Spleen (tissue), 11 donors: ENCODE results near the gene GATA6. TPM values are rescaled to one million over a fixed set of nuclear protein-coding genes. Genes with fewer than 3 reads are reported as not detected.

Experiments
- DNase-seq: peaks from one replicate; pipeline ENCODE4 v3.0.0-alpha.2; 2020
- H3K27ac ChIP-seq, 8 donors: fragments of 200-600 bp; sonication (generic) in 7 of 8; 1 replicate in 4 of 8; 2 replicates in 4 of 8; pipeline versions ENCODE4 v1.5.0 to v1.8.0; 2016 to 2021; ENCODE audit warnings: inconsistent platforms in 4 of 8, mild to moderate bottlenecking in 4 of 8, moderate library complexity in 1 of 8
- H3K27me3 ChIP-seq, 7 donors: fragments of 200-600 bp; sonication (generic) in 6 of 7; replicated peaks in 1 of 7; 1 replicate in 4 of 7; 2 replicates in 3 of 7; pipeline versions ENCODE4 v1.5.0 to v1.8.0; 2016 to 2021; ENCODE audit warnings: inconsistent platforms in 3 of 7, mild to moderate bottlenecking in 1 of 7
- H3K36me3 ChIP-seq, 6 donors: fragments of 200-600 bp; sonication (generic) in 5 of 6; 1 replicate in 4 of 6; 2 replicates in 2 of 6; pipeline versions ENCODE4 v1.5.0 to v1.8.0; 2016 to 2021; ENCODE audit warnings: inconsistent platforms in 2 of 6
- H3K4me1 ChIP-seq, 6 donors: fragments of 200-600 bp; sonication (generic) in 5 of 6; 1 replicate in 3 of 6; 2 replicates in 3 of 6; pipeline versions ENCODE4 v1.5.0 to v1.8.0; 2016 to 2021; ENCODE audit warnings: inconsistent platforms in 3 of 6
- H3K4me3 ChIP-seq, 8 donors: fragments of 200-600 bp; sonication (generic) in 7 of 8; 1 replicate in 4 of 8; 2 replicates in 4 of 8; pipeline versions ENCODE4 v1.5.0 to v1.8.0; 2016 to 2021; ENCODE audit warnings: inconsistent platforms in 4 of 8, mild to moderate bottlenecking in 4 of 8, moderate library complexity in 2 of 8
- H3K9me3 ChIP-seq, 8 donors: fragments of 200-600 bp; sonication (generic) in 7 of 8; 1 replicate in 4 of 8; 2 replicates in 4 of 8; pipeline versions ENCODE4 v1.5.0 to v1.8.0; 2016 to 2021; ENCODE audit warnings: inconsistent platforms in 4 of 8
- POLR2A ChIP-seq, 3 donors: fragments of 450-650 bp; IDR thresholded peaks; one replicate each; pipeline ENCODE4 v1.5.1; 2017; ENCODE audit warnings: antibody characterized with exemption in 3 of 3, mild to moderate bottlenecking in 1 of 3
- POLR2AphosphoS5 ChIP-seq, 3 donors: sonication (generic); formaldehyde crosslinking; IDR thresholded peaks; one replicate each; pipeline ENCODE4 v1.5.1; 2017; ENCODE audit warnings: antibody characterized with exemption in 3 of 3
- WGBS, 5 donors: extraction: QIAGEN DNeasy Blood & Tissue Kit in 3 of 5; methylation state at CpG; one replicate each; pipeline versions ENCODE4 v1.1.5 to v1.1.7; 2013 to 2018; 5-methylcytosine and 5-hydroxymethylcytosine counted together
- intact Hi-C: fragments of 100-400 bp; cut with DNase I; formaldehyde crosslinking; loops from one replicate; pipeline ENCODE4 v1.15.0; 2023; ENCODE audit warnings: low total_unique reads
- polyA plus RNA-seq, 3 donors: library from polyadenylated mRNA; stranded (reverse); fragments of 200-250 nt; gene quantifications; one replicate each; pipeline ENCODE4 v1.2.1, GENCODE V29; 2013
- total RNA-seq, 7 donors: library from RNA; depleted of rRNA in 3 of 7; stranded (reverse); fragments of >200 nt in 3 of 7; fragmentation: NEBNext Ultra II Directional in 4 of 7; extraction: Animal tissue kit (Norgen Biotek cat#: 25700) in 4 of 7; gene quantifications; one replicate each; pipeline versions ENCODE4 v1.1.0 to v1.2.1, GENCODE V29; 2016 to 2021
- TF ChIP-seq, protein P1 (sequence below), 11 experiments: fragments of 200-600 bp in 7 of 11; fragments of 450-650 bp in 4 of 11; sonication (generic) in 4 of 11; IDR thresholded peaks in 8 of 11; conservative IDR thresholded peaks in 3 of 11; 1 replicate in 7 of 11; 2 replicates in 4 of 11; pipeline versions ENCODE4 v1.4.0 to v1.8.0; 2016 to 2021; ENCODE audit warnings: antibody characterized with exemption in 11 of 11, inconsistent platforms in 4 of 11, mild to moderate bottlenecking in 1 of 11
- donor health status: healthy with polysubstance abuse.
- donor health status: DM: no; HTN: no; CAD: no; lungs with moderate emphysema.
- donor health status: DM: no; HTN: no; CAD: no.
- donor health status: Bipolar disorder and iron deficiency.
- donor health status: healthy.
- donor health status: DM: no; HTN: no; CAD: no.
- donor health status: DM: yes; HTN: yes; CAD: no.

The GATA6 gene
- total and polyA plus RNA-seq, 10 donors: 4.2 to 65.3 (median 34.8) TPM

DNA sequence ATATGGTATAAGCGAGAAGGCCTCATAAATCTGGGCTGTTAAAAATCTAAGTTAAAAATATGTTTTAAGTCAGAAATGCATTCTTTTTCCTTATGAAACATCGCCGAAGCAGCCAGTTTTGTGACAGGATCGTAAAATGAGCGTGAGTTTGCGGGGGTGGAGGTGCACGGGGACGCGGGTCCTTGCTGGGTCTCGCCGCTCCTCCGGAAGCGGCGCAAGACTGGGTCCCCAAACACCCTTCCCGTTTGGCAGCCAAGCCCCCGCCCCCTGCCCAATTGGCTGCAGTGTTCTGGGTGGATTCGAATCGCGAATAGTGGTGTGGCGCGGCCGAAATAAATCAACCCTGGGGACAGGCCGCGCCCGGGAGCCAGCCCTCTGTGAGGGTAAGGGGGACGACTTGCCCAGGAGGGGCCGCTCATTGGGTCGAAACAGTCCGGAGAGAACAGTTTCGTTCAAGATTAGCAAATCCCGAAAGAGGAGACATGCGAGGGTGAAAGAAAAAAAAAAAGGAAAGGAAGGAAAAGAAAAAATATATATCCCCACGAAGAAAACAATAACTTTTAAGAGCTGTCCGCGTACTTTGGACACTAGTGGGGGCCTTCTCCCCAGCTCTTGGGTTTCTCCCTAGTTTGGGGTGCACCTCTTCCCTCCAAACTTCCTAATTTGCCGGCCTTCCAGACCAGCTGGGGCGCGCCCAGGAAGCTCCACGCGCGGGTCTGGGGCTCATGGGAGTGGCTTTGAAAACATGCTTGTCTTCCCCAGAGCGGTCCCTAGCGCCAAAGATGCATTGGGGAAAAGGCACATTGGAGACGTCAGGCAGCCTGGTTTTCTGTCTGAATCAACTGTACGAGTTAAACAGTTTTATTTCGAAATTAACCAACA lies 3.1 kb upstream of the GATA6 start:
- peaks cover 10 to 100% (median 81%) of the 10 kb centered on the region in 7 donors for H3K27me3 ChIP-seq
- intact Hi-C loops: loop anchor here (10.0 kb wide), 1 partner anchor 142 kb away; no protein-coding TSS in a partner anchor
- H3K36me3 ChIP-seq: peaks cover 0 to 3% (median 0%) of the 10 kb centered on the region in 6 donors
- TF ChIP-seq POLR2A (IDR thresholded peaks at IDR 0.05) (no peak), POLR2AphosphoS5 (IDR thresholded peaks at IDR 0.05) (peak; percentile 54 to 83 (median 79))
- TF ChIP-seq, protein P1, sequence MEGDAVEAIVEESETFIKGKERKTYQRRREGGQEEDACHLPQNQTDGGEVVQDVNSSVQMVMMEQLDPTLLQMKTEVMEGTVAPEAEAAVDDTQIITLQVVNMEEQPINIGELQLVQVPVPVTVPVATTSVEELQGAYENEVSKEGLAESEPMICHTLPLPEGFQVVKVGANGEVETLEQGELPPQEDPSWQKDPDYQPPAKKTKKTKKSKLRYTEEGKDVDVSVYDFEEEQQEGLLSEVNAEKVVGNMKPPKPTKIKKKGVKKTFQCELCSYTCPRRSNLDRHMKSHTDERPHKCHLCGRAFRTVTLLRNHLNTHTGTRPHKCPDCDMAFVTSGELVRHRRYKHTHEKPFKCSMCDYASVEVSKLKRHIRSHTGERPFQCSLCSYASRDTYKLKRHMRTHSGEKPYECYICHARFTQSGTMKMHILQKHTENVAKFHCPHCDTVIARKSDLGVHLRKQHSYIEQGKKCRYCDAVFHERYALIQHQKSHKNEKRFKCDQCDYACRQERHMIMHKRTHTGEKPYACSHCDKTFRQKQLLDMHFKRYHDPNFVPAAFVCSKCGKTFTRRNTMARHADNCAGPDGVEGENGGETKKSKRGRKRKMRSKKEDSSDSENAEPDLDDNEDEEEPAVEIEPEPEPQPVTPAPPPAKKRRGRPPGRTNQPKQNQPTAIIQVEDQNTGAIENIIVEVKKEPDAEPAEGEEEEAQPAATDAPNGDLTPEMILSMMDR (IDR thresholded peaks at IDR 0.05 in 8 of 11, conservative IDR thresholded peaks at IDR 0.05 in 3 of 11): no peak
- peak overlapping the region; percentile 2 to 86 (median 64) for H3K4me3 ChIP-seq
- peak; percentile 78 for DNase-seq
- H3K4me1 ChIP-seq: peaks cover 3 to 63% (median 36%) of the 10 kb centered on the region in 6 donors
- WGBS, 5 donors: 6 to 12% (median 8%) methylated on average over 46 of the region's 46 CpGs
- no peaks in the 10 kb centered on the region for H3K9me3 ChIP-seq
- peak overlapping the region; percentile 42 to 93 (median 90) for H3K27ac ChIP-seq

DNA sequence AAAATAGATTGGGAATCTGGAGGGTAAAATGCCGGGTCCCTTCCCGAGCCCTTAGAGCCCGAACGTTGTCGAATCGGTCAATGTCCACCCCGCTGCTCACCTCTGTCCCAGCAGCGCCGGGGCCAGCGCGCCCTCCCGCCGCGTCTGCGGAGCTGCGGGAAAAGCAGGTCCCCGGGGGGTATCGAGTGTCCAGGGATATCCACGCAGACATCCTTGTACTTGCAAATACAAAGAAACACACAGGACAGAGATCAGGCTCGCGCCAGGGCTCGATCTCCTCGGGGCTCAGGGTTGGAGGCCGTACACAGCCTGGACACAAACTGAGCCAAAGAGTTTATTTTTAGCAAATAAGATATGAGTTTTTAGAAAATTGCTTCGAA lies 2.3 kb upstream of the GATA6 start:
- Histone ChIP-seq H3K4me3 (peak overlapping the region; percentile 2 to 86 (median 64)), H3K9me3 (no peaks in the 10 kb centered on the region), H3K27me3 (peaks cover 10 to 100% (median 87%) of the 10 kb centered on the region in 7 donors), H3K27ac (peak overlapping the region; percentile 36 to 93 (median 90)), H3K36me3 (peaks cover 0 to 8% (median 0%) of the 10 kb centered on the region in 6 donors), H3K4me1 (peaks cover 3 to 65% (median 37%) of the 10 kb centered on the region in 6 donors)
- DNase-seq: no peak
- intact Hi-C loops: loop anchor here (10.0 kb wide), 1 partner anchor 142 kb away; no protein-coding TSS in a partner anchor
- no peak for TF ChIP-seq POLR2A (IDR thresholded peaks at IDR 0.05)
- peak in 2 of 3 donors; percentile 2 to 57 for TF ChIP-seq POLR2AphosphoS5 (IDR thresholded peaks at IDR 0.05)
- TF ChIP-seq, protein P1 (IDR thresholded peaks at IDR 0.05 in 8 of 11, conservative IDR thresholded peaks at IDR 0.05 in 3 of 11): no peak
- 9 to 21% (median 11%) methylated on average over 24 to 25 of the region's 25 CpGs for WGBS, 5 donors

DNA sequence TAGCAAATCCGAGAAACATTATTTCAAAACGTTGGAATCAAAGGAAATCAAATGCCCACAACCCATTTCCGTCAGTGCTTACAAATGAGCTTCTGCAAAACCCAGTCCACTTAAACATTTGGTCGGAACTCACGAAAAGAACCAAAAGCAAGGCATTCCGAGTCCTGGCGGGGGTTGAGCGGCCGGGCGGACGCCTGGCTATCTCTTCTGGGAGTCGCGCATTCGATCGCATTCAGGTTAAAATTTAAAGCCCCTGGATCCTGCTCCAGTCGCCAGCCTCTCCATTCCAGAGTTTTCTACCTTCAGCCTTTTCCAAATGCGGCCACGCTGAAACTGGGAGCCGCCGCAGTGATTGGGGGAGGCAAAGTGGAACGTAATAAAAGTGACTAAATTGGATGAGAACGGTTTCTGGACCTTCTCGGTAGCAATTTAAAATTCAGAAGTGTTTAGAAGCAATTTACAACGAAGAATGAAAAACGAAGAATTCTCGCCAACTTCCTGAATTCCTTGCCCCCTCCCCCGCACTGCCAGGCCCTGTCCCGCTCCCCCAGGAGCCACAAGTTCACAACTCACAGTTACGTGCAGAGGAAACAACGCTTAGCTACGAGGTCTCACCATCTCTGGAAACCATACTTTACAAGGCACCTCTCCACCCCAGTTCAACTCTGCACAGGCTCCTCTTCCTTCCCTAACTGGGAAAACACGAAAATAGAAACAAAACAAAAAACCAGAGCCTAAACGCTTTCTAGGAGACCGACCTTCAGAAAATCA lies 1.7 kb upstream of the GATA6 start:
- Histone ChIP-seq H3K27ac (peak overlapping the region; percentile 36 to 93 (median 90)), H3K27me3 (peaks cover 10 to 100% (median 90%) of the 10 kb centered on the region in 7 donors), H3K4me3 (peak overlapping the region; percentile 13 to 86 (median 64)), H3K9me3 (no peaks in the 10 kb centered on the region), H3K36me3 (peaks cover 0 to 13% (median 0%) of the 10 kb centered on the region in 6 donors), H3K4me1 (peaks cover 3 to 65% (median 37%) of the 10 kb centered on the region in 6 donors)
- intact Hi-C loops: loop anchor here (10.0 kb wide), 1 partner anchor 143 kb away; no protein-coding TSS in a partner anchor
- WGBS, 5 donors: 5 to 12% (median 7%) methylated on average over 34 of the region's 34 CpGs
- peak in 1 of 3 donors; percentile 37 for TF ChIP-seq POLR2A (IDR thresholded peaks at IDR 0.05)
- TF ChIP-seq, protein P1 (IDR thresholded peaks at IDR 0.05 in 8 of 11, conservative IDR thresholded peaks at IDR 0.05 in 3 of 11): no peak
- peak in 2 of 3 donors; percentile 27 to 56 for TF ChIP-seq POLR2AphosphoS5 (IDR thresholded peaks at IDR 0.05)
- DNase-seq: no peak
